HL-60/S4 treated with phorbol 12-myristate 13-acetate at 8.2 ng/mL for 4 days and 3 days (cell line): Measurements from ENCODE around the gene ITPR1.

Experiments
- in situ Hi-C: fragments of 300-500 bp; cut with MboI; formaldehyde crosslinking; loops from 2 replicates; pipeline ENCODE4 v1.15.0; 2022; ENCODE audit warnings: low sequenced_read_pairs

ITPR1 gene

GRCh38 chr3:4748701-4749378, 255.7 kb downstream of the ITPR1 start:
- in situ Hi-C loops: no loop called here

- in situ Hi-C loops: no loop called here
Measured at GRCh38 chr3:4749567-4750002, 256.4 kb downstream of the ITPR1 start.

GRCh38 chr3:4750306-4750968, 257.3 kb downstream of the ITPR1 start:
- in situ Hi-C loops: no loop called here

GRCh38 chr3:4751029-4751501, 257.9 kb downstream of the ITPR1 start:
- in situ Hi-C loops: no loop called here

- in situ Hi-C loops: no loop called here
Measured at GRCh38 chr3:4751502-4752101, 258.5 kb downstream of the ITPR1 start.

- in situ Hi-C loops: no loop called here
Measured at GRCh38 chr3:4752201-4753072, 259.3 kb downstream of the ITPR1 start.

GRCh38 chr3:4753073-4753691, 260.0 kb downstream of the ITPR1 start:
- in situ Hi-C loops: no loop called here

- in situ Hi-C loops: no loop called here
Measured at GRCh38 chr3:4754180-4755086, 261.3 kb downstream of the ITPR1 start.

GRCh38 chr3:4755566-4755965, 262.4 kb downstream of the ITPR1 start:
- in situ Hi-C loops: no loop called here

- in situ Hi-C loops: no loop called here
Measured at GRCh38 chr3:4756057-4756775, 263.1 kb downstream of the ITPR1 start.

- in situ Hi-C loops: no loop called here
Measured at GRCh38 chr3:4756855-4757574, 263.9 kb downstream of the ITPR1 start.

GRCh38 chr3:4757575-4758248, 264.6 kb downstream of the ITPR1 start:
- in situ Hi-C loops: no loop called here

GRCh38 chr3:4758249-4758860, 265.2 kb downstream of the ITPR1 start:
- in situ Hi-C loops: no loop called here

- in situ Hi-C loops: no loop called here
Measured at GRCh38 chr3:4758957-4759656, 266.0 kb downstream of the ITPR1 start.

- in situ Hi-C loops: no loop called here
Measured at GRCh38 chr3:4759689-4760312, 266.7 kb downstream of the ITPR1 start.

- in situ Hi-C loops: no loop called here
Measured at GRCh38 chr3:4761759-4762158, 268.6 kb downstream of the ITPR1 start.
